Stimulated activated CD8-positive, alpha-beta memory T cell treated with anti-CD3 and anti-CD28 coated beads, Interleukin-4, amount 100 ng/mL, for 24 hours (primary cell): Measurements from ENCODE around the gene ARHGEF19.
"Not testable (repeated sequence)": the region's sequence is repeated elsewhere in the genome, so short reads cannot be mapped to it uniquely, and the experiment has no call there.

Experiments used
- DNase-seq: peaks from one replicate; pipeline ENCODE4 v3.0.0-alpha.2; 2020; ENCODE audit warnings: low read depth

Gene ARHGEF19

DNA sequence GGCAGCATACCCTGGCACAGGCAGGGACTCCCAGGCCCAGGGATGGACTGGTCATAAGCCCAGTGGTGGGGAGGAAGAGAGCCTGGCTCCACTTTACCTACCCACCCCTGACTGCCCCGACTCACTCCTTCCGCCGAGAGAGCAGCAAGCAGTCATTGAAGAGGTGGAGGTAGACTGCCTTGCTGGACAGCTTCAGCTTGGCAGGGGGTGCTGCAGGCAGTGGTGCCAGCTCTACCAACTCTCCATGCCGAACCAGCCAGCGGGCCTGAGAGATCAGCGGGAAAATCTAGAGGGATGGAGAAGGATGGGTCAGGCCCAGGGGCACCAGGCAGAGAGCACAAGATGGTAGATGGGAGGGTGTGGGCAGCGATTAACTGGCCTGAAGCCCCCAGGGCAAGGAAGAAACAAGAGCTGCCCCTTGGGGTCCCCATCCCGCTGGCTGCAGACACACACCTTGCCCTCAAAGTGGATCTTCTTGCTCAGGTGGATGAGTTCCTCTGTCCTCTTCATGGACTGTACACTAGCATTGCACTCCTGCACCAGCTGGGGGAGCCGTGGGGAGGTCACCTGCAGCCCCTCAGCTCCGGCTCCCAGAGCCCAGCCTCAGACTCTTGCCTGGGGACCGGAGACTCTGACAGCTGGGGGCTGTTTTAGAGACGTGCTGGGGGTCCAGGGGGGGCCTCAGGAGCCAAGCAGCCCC lies 7.7 kb downstream of the ARHGEF19 start:
- DNase-seq, result peak; percentile 19

DNA sequence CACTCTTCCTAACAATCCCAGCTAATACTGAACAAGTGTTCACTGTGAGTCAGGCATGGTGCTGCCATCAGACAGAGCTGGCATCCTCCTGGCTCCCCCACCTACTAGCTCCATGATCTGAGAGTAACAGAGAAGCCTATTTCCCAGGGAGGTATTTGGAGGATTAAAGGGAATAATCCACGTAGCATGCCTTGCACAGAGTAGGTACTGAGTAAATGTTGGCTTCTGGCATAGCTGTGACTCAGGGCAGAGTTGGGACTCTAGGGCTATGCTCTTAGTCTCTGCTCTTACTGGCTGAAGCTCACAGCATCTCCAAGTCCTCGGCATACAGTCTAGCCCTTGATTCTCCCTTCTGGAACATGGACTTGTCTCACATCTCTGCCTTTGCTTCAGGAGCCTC lies 8.2 kb downstream of the ARHGEF19 start:
- no peak for DNase-seq

DNA sequence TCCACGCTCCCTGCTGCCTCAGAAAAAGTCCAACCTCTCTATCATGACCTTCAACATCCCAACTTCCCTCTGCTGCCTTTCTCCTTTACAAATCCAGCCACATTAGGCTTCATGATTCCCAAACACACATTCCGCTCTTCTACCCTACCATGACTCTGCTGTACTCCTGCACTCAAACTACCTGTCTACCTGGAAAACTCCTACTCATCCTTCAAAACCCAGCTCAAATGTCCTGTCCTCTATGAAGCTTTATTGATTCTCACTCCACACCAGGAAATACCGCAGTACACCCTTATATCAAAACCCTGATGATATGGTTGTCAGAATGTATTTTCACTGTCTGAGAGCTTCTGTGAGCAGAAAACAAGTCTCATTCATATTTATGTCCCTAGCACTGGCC lies 8.9 kb downstream of the ARHGEF19 start:
- no peak for DNase-seq

DNA sequence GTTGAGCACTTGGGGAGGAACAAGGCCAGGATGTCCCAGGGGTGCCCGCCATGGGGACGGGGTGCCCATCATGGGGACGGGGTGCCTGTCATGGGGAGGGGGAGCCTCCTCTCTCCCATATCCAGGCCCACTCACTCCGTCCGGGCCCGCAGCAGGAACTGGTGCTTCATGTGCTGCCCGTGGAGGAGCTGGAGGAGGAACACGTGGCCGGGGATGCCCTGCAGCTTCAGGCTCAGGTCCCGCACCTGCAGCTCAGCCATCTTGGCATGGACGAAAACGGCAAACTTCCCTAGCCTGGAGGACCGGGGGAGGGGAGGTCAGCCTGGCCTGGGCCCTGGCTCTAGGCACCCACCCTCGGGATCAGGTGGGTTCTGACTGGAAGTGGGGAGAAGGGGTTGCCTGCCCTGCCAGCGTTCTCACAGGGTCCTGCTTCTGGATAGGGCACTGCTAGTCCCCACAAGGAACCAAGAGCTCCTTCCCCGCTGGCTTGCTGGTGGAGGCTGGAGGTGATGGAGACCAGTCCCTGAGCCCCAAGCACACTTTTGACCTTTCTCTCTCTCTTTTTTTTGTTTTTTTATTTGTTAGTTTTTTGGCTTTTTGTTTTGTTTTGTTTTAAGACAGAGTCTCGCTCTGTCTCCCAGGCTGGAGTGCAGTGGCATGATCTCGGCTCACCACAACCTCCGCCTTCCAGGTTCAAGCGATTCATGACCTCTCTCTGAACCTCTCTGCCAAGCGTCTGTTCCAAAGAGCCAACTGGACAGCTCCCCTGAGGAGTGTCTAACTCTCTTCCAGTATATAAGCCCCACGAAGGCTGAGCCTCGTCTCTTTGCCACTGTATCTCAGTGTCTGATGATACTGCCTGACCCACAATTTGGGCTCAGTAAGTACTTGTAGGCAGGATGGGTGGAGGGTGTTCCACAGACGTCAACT lies 9.9 kb downstream of the ARHGEF19 start:
- no peak for DNase-seq

DNA sequence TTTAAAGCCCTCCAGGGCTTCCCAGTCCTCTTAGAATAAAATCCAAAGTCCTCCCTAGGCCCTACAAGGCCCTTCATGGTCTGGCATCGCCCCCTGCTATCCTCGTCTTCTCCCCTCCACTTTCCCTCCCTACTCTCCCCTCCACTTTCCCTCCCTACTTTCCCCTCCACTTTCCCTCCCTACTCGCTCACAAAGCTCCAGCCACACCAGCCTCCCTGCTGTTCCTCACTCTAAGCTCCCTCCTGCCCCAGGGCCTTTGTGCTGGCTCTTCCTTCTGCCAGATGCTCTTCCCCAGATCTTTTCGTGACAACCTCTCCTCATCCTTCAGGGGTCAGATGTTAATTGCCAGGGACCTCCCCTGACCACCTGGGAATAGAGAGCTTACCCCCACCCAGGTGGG lies 12.8 kb downstream of the ARHGEF19 start:
- DNase-seq, result no peak

DNA sequence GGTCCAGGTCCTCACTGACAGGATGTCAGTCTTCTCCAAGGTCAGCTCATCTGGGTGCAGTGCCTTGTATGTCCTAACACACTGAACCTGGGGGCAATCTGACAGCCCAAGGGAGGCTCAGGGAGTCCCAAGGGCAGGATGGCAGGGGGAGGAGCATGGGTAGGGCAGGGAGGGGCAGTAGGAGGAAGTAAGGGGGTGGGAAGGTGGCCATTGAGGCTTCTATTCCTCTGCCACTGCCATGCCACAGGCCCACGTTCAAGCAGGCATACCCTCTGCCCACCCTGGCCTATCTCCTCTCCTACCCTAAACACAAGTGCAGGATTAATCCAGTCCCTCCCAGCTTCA lies 13.3 kb downstream of the ARHGEF19 start:
- DNase-seq, result no peak

DNA sequence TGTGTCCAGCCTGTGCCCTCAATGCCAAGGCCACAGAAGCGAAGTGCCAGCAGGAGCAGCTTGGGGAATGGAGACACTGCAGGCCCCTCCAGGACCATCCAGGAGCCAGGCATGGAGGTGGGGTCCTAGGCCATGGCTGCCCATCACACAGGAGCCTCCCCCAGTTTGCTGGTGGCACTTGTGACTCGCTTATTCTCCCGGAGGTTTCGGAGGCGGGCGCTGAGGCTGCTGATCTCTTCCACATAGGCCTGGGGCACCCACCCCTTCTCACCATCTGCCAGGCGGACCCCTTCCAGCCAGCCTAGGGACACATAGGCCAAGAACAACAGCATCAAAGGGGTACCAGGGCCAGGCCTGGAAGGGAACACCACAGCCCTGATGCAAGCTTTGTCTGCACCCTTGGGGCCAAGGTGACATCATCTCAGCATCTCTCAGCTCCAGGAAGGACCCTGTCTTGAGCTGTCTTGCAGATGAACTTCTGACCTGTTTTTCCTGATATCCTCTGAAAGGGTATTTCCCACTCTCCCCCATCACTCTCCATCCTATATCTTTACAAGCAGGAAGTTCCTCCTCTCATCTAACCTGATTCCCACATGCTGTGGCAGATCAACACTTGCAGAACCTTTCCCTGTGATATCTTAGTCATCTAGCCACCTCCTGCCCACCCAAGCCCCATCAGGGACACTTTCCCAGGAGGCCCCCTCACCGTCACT lies 13.9 kb downstream of the ARHGEF19 start:
- no peak for DNase-seq

DNA sequence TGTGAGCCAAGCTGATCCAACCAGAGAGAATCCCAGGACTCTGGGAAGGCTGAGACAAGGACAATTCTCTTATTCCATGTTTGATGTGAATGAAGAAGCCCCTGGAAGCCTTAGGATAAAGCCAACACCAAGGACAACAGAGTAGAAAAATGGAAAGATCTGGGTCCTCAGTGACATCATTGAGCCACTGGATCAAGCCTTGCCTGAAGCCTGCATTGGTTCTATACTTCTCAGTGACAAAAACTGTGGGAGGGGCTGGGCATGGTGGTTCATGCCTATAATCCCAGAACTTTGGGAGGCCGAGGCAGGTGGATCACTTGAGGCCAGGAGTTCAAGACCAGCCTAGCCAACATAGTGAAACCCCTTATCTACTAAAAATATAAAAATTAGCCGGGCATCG lies 15.6 kb downstream of the ARHGEF19 start:
- no peak for DNase-seq

DNA sequence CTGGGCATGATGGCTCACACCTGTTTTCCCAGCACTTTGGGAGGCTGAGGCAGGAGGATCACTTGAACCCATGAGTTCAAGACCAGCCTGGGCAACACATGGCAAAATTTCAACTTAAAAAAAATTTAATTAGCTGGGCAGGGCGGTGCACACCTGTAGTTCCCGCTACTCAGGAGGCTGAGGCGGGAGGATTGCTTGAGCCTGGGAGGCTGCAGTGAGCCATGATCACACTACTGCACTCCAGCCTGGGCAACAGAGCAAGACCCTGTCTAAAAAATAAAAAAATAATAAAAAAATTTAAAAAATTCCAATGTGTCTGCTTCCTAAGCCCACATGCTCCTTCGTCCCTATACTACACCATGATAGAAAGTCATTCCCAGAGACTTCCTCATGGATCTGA lies 16.3 kb downstream of the ARHGEF19 start:
- not testable (repeated sequence) for DNase-seq

DNA sequence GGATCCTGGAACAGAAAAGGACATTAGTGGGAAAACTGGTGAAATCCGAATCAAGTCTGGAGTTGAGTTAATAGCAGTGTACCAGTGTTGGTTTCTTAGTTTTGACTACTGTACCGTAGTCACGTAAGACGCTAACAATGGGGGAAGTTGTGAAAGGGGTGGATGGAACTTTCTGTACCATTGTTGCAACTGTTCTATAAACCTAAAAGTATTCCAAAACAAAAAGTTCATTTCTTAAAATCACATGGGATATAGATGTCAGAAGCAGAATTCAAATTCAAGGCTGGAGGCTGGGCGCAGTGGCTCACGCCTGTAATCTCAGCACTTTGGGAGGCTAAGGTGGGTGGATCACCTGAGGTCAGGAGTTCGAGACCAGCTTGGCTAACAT lies 16.9 kb downstream of the ARHGEF19 start:
- no peak for DNase-seq

DNA sequence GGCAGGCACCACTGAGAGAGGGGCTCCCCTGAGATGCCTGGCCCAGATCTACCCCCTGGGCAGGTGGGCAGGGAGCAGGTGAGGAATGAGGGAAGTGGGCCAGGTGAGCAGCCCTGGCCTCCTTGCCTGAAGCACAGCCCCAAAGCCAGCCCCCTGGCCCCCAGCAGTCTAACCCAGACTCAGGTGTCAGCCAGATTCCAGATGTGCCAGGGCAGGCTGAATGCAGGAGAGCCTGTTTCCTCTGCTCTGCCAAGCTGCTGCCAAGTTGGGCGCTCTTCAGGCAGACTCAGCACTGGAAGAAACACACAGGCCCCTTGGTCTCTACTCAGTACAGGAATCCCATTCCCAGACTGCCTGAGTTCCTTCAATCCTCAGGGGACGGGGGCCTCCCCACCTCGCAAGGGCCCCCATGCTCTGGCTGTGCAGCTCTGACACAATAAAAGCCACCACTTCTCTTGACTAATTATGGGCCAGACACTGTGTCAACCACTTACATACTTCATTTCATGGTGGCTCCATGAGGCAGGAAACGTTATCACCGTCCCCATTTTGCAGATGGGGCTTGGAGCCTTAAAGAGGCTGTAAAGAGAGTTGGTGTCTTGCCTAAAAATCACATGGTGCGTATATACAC lies 20.4 kb downstream of the ARHGEF19 start:
- DNase-seq, result no peak

DNA sequence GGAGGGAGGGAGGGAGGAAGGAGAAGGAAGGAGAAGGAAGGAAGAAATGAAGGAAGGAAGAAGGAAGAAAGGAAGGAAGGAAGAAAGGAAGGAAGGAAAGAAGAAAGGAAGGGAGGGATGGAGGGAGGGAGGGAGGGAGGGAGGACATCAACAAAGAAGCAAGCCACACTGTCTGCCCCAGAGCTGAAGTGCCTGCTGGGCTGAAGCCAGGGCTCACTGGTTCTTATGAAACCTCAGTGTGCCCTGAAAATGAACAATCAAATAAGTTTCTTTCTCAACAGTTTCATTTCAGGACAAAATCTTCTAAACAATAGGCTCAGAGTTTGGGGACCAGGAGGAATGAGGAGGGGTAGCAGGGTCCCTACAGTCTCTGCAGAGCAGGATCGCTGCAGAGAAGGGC lies 21.1 kb downstream of the ARHGEF19 start:
- DNase-seq, result no peak

DNA sequence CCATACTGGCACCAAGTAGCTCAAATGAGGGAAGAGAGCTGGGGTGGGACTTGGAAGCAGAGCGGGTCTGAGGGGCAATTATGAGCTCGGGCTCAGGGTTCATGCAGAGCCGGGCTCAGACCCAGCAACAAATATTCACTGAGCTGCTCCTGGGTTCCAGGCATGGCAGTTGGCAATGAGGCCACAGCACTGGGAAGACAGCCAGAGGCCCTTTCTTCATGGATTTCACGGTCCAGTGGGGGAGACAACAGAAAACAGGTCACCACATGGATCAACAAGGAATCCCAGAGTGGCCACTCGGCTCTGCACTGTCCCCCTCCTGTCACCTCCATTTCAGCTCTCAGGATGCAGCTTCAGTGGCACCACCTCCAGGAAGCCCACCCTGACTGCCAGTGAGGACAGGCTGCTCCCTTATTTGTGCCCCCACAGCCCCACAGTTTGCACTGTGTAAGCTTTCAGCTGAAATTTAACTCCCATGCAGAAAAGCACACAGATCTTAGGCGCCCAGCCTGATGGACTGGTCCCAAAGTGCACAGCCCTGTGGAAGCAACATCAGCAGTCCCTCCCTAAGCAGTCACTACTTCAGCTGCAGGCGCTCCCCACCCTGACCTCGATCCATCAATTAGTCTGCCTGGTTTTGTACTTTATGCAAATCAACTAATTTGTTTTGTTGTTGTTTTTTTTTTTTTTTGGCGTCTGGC lies 22.4 kb downstream of the ARHGEF19 start:
- no peak for DNase-seq

DNA sequence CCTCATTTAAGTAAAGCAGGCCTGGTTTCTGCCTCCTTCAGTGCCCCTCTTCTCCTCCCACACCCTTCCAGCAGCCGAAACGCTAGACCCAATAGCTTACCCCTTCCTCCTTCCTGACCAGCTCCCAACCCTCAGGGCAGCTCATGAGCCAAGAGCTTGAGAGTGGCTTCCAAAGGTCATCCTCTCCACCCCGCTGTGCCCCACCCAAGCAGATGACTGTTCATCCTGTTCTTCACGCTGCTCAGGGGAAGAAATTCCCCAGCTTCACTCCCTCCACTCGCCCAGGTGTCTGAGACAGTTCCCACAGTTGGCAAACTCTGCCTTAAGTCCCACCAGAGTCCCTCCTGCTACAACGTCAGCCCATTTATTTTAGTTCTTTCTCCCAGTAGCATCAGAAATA lies 23.4 kb downstream of the ARHGEF19 start:
- DNase-seq, result no peak

DNA sequence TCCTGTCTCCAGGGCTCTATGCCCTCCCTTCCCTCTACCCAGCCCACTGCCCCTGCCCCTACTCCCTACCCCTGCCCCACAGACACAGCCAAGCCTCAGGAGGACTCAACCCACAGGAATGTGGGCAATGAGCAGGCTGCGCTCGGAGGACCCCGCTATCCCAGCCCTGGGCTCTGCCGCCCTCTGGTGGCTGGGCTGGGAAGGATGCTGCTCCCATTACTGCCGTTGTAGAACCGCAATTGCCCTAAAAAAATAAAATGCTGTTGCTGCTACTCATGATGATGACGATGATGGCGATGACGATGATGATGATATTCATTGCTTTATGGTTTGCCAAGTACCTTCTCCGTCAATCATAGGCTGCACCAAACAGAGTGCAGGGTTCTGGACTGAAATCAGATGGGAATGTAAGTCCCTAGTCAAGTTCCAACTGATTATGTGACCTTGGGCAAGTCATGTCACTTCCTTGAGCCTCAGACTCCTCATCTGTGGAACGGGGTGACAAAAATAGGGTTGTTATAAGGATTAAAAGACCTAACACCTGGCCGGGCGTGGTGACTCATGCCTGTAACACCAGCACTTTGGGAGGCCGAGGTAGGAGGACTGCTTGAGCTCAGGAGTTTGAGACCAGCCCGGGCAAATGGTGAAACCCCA lies 24.6 kb downstream of the ARHGEF19 start:
- peak; percentile 66 for DNase-seq

DNA sequence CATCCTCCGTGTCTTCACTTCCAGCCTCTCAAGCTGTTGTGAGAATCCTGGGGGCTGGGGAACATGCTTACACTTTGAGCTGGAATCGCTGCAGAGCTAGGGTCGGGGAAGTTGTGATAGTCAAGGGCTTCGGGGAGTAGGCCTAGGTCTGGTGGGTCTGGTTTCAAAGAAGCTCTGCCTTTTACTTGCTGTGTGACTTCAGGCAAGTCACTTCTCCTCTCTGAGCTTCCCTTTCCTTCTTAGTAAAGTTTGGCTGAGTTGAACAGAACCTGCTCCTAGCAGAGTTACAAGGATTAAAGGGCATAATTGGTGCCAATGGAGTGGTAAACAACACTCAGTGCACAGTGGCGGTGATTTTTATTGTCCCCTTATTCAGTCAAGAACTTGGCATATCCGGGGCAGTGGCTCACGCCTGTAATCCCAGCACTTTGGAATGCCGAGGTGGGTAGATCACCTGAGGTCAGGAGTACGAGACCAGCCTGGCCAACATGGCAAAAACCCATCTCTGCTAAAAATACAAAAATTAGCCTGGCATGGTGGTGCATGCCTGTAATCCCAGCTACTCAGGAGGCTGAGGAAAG lies 25.7 kb downstream of the ARHGEF19 start:
- DNase-seq, result no peak

DNA sequence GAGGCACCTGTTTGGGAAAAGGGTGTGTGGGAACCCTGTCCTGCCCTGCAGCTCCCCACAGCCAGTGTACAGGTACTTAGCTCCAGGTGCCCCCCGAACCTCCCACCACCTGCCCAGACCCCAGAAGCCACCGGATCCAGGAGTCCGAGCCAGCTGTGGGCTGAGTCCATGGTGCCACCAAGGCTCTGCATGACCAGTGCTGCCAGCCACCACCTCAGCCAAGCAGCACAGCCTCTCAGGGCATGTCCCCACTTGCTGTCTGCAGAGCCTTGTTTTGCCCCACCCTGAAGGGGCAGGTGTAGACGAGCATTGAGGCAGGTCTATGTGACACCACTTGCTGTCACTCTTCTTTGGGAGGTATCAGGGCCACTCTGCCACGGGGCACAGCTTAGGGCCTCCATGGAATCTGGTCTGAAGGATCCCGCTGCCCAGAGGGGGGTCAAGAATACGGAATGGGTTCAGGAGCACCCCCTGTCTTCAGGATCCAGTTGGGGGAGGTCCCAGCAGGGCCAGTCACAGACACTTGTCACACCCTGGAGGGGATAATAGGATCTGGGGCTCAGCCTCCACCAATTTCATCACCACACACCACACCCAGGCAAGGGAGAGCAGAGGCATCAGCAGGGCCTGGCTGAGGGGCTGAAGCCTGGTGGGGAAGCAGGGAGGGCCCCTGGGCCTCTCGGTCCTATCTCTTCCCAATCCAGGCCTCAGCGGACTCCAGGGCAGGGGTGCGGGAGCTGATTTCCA lies 27.7 kb downstream of the ARHGEF19 start:
- DNase-seq, result no peak

DNA sequence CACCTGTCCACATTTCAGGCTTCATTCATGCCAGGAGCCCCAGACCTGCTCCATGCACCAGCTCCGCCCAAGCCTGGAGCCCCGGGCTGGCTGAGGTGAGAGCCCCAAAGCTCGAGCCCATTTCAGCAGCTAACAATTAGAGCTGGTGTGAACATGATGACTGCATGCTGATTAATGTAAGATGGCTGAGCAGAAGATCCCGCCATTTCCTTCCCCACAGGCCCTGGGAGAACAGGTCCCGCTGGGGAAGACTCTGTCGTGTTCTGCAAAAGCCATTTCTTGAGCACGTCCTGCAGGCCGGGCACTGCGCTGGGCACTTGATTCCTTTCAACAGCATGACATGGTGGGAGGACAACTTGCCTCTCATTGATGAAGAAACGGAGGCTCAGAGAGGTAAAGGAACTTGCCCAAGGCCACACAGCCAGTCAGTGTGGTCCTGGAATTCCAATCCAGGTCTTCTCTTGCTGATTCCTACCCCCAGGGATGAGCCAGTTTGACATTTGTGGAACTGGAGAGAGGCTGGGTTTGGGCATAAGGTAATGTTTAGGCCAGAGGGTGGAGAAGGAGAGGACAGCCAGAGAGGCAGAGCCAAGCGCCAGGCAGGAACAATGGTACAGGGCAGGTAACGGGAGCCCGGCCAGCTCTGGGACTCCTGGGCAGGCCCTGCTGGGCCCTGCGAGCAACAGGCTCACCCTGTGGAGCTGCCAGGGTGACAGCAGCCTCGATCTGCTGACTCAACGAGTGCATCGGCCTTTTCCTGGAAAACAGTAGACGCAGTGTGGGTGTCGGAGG lies 28.5 kb downstream of the ARHGEF19 start:
- DNase-seq, result no peak

DNA sequence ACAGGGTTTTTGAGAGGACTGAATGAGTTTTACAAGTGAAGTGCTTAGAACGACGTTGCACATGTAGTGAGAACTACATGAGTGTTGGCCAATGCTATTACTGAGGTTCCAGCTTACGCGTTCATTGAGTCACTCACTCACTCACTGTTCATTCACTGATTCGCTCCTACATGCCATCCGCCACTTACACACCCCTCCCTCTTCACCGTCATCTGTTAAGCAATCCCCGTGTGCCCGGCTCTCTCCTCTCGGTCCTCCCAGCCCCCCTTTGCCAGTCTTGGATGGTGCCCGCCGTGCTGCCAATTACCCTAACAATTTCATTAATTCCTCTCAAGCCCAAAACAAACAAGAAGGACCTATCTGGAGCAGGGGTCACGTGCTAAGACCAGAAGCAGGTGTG lies 29.3 kb downstream of the ARHGEF19 start:
- no peak for DNase-seq
